Omental fat pad (tissue), 4 donors: ENCODE measurements around the gene NDUFA8. TPM values are rescaled to one million over a fixed set of nuclear protein-coding genes. Genes with fewer than 3 reads are reported as not detected.
A peak's percentile ranks its signal among the peaks of the same experiment; 100 is the strongest.

Experiments used
- ATAC-seq: fragments of 150-250 bp; one replicate; pipeline ENCODE4 v1.9.1; 2016; ENCODE audit warnings: mild to moderate bottlenecking, moderate library complexity; ENCODE audit not compliant: low FRiP score
- DNase-seq: peaks from one replicate; pipeline ENCODE4 v3.0.0-alpha.2; 2019; ENCODE audit warnings: low spot score
- CTCF ChIP-seq, 3 donors: fragments of 450-650 bp; IDR thresholded peaks; one replicate each; pipeline ENCODE4 v1.5.1; 2016 to 2017; ENCODE audit warnings: antibody characterized with exemption in 3 of 3, mild to moderate bottlenecking in 3 of 3, moderate library complexity in 2 of 3
- total RNA-seq, 4 donors: library from RNA; depleted of rRNA; stranded (reverse); fragments of >200 nt; gene quantifications; one replicate each; pipeline ENCODE4 v1.1.0, GENCODE V29; 2016

NDUFA8 gene
- total RNA-seq, 4 donors from 2014 or later = 22.8 to 41.7 (median 30.0) TPM

GRCh38 chr9:122127396-122127798 lies 32.2 kb downstream of the NDUFA8 start:
- TF ChIP-seq CTCF (IDR thresholded peaks at IDR 0.05) = no peak
- DNase-seq (no peak), ATAC-seq (no peak)

DNA sequence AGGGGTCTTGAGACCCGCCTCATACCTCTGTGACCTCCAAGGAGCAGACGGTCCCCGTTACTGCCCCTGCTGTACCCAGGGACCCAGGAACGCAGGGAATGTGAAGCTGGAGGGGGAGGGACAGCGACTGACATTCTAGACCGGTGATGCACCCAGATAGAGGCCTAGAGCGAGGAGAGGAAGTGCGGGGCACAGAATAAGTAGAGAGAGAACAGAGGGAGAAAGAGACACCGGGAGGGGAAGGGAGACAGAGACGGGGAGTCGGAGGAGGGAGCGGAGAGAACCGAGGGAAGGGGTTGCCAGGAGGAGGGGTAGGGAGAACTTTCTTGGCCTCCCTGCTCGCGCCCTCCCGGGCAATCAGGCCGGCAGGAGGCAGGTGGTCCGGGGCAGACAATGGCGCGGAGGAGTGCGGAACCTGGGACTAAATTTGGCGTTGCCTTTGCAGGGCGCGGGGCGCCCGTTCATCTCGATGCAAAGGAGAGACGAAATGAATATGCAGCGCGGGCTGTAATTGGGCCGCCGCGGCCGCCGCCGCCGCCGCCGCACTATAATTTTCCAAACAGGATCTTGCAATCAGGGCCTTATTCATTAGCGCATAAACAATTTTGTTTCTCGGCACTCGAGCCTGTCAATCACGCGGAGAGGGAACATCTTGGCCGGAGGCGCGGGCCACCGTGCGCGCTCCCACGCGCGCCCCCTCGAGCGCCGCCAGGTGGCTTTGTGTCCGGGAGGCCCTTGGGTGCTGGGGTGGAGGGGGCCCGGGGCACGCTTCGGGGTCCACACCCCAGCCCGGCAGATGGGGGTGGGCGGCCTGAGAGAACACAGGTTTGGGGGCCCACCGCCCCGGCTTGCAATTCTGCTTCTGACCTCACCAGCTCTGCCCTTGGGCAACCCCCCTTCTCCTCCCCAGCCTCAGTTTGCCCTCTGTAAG lies 33.0 kb downstream of the NDUFA8 start:
- TF ChIP-seq CTCF (IDR thresholded peaks at IDR 0.05) = no peak

DNA sequence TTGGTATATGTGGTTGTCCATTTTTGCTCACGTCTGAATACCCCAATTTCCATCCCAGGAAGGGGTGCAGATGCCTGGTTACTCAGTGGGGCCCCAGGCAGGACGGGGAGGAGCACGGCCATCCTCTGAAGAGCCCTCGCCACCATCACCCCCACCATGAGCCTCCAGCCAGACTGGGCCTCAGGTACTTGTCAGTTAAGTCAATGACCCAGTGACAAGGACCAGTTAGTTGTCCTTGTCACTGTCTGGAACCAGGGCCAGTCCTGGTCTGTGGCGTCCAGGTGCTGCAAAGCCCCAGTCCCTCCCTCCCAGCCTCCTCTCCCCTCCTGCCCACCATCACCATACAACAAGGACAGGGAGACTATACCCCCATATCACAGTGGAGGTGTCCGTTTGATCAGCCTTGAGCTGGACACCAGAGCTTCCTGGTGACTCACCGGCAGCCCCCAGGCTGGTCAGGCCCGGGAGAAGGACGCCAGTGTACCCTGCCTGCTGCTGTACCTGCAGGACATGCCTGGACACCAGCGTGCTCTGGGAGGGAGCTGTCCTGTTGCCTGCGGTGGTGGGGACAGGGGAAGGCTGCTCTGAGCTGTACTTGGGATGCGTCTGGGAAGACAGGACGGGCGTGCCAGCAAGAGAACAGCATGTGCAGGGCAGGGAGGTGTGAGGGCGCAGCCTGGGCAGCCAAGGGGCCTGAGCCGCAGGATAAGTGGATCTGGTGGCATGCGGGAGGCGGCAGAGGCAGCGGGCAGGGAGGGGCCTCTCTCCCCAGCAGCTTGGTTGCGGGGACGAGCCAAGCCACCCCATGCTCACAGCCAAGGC lies 33.9 kb downstream of the NDUFA8 start:
- no peak for TF ChIP-seq CTCF (IDR thresholded peaks at IDR 0.05)
- no peak for DNase-seq
- ATAC-seq = no peak

More for the DNA sequence above, 33.0 kb downstream of the NDUFA8 start:
- ATAC-seq (no peak), DNase-seq (no peak)

- TF ChIP-seq CTCF (IDR thresholded peaks at IDR 0.05) = peak in 2 of 3 donors; percentile 78 to 83
- ATAC-seq (peak; percentile 66), DNase-seq (peak; percentile 72)
Observed at GRCh38 chr9:122125158-122125508, 34.4 kb downstream of the NDUFA8 start.

DNA sequence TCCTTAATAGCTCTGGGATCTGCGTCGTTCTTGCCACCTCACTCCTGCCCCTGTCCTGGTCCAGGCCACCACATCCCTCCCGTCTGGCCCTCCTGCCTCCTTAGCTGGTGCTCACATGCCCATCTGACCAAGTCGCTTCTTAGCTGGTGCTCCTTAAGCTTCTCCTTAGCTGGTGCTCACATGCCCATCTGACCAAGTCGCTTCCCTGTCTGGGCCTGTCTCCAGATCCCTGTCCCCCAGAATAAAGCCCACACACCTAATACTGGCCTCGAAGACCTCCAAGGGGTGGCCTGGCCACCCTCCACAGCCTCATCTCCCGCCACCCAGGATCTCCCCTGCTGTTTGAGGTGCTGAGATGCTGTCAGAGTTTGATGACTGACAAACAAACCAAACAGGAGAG lies 35.1 kb downstream of the NDUFA8 start:
- no peak for DNase-seq
- no peak for TF ChIP-seq CTCF (IDR thresholded peaks at IDR 0.05)
- ATAC-seq = no peak

GRCh38 chr9:122124048-122124447 lies 35.5 kb downstream of the NDUFA8 start:
- ATAC-seq (no peak), DNase-seq (no peak)
- TF ChIP-seq CTCF (IDR thresholded peaks at IDR 0.05) = no peak
